OCI-LY1 (cell line): Measurements from ENCODE around the gene CCDC142.

Source experiments
- H2AFZ ChIP-seq: fragments of 200-600 bp; sonication (generic), shearing (Covaris generic); 2 replicates; pipeline ENCODE4 v1.6.0; 2014; ENCODE audit warnings: antibody characterized with exemption, mild to moderate bottlenecking, low read length
- H3F3A ChIP-seq: fragments of 200-600 bp; sonication (generic), shearing (Covaris generic); 2 replicates; pipeline ENCODE4 v1.6.0; 2014; ENCODE audit warnings: mild to moderate bottlenecking, antibody characterized with exemption, low read length, moderate library complexity; ENCODE audit not compliant: insufficient read depth
- H3K27ac ChIP-seq: fragments of 200-600 bp; sonication (generic); 2 replicates; pipeline ENCODE4 v1.5.1; 2014; ENCODE audit warnings: low read length, mixed run types, mild to moderate bottlenecking, low read depth; ENCODE audit not compliant: poor library complexity, severe bottlenecking
- H3K27me3 ChIP-seq: fragments of 200-600 bp; sonication (generic); 2 replicates; pipeline ENCODE4 v1.6.0; 2014; ENCODE audit warnings: antibody characterized with exemption, mild to moderate bottlenecking, low read length, moderate library complexity; ENCODE audit not compliant: insufficient read depth
- H3K36me3 ChIP-seq: fragments of 200-600 bp; sonication (generic); 2 replicates; pipeline ENCODE4 v1.6.1; 2014; ENCODE audit warnings: mild to moderate bottlenecking, antibody characterized with exemption, low read length, moderate library complexity, mixed read lengths; ENCODE audit not compliant: insufficient read depth
- H3K4me1 ChIP-seq: fragments of 200-600 bp; sonication (generic); 2 replicates; pipeline ENCODE4 v1.5.1; 2014; ENCODE audit warnings: mild to moderate bottlenecking, low read length, moderate library complexity; ENCODE audit not compliant: insufficient read depth, severe bottlenecking
- H3K4me2 ChIP-seq: fragments of 200-600 bp; sonication (generic), shearing (Covaris generic); 2 replicates; pipeline ENCODE4 v1.6.1; 2014; ENCODE audit warnings: low read length
- H3K4me3 ChIP-seq: fragments of 200-600 bp; sonication (generic); 2 replicates; pipeline ENCODE4 v1.5.1; 2014; ENCODE audit warnings: low read length, low read depth, mild to moderate bottlenecking, mixed read lengths; ENCODE audit not compliant: poor library complexity, severe bottlenecking
- H3K79me2 ChIP-seq: fragments of 200-600 bp; shearing (Covaris generic); 2 replicates; pipeline ENCODE4 v1.6.1; 2016; ENCODE audit warnings: mixed run types, low read length, mixed read lengths; ENCODE audit not compliant: insufficient read depth
- H3K9ac ChIP-seq: fragments of 200-600 bp; sonication (generic), shearing (Covaris generic); 2 replicates; pipeline ENCODE4 v1.6.1; 2014; ENCODE audit warnings: mild to moderate bottlenecking, low read length, mixed read lengths
- H3K9me2 ChIP-seq: fragments of 200-600 bp; sonication (generic), shearing (Covaris generic); 2 replicates; pipeline ENCODE4 v1.6.1; 2014; ENCODE audit warnings: low read depth, mild to moderate bottlenecking, low read length, mixed read lengths
- H3K9me3 ChIP-seq: fragments of 200-600 bp; shearing (Covaris generic); 2 replicates; pipeline ENCODE4 v1.6.1; 2014; ENCODE audit warnings: low read length, mixed read lengths
- H4K20me1 ChIP-seq: fragments of 200-600 bp; sonication (generic), shearing (Covaris generic); 2 replicates; pipeline ENCODE4 v1.6.0; 2016; ENCODE audit warnings: mild to moderate bottlenecking, low read length; ENCODE audit not compliant: insufficient read depth
- EZH2 ChIP-seq: fragments of 200-600 bp; sonication (generic), shearing (Covaris generic); IDR thresholded peaks from 2 replicates; pipeline ENCODE4 v1.8.0; 2017; ENCODE audit warnings: borderline replicate concordance, mixed run types, mild to moderate bottlenecking, antibody characterized with exemption, low read length, moderate library complexity, mixed read lengths
- TF ChIP-seq, protein P1 (sequence below): fragments of 200-600 bp; sonication (generic), shearing (Covaris generic); IDR thresholded peaks from 2 replicates; pipeline ENCODE4 v1.5.1; 2017; ENCODE audit warnings: mild to moderate bottlenecking, antibody characterized with exemption, low read length, moderate library complexity, mixed read lengths

CCDC142 gene

DNA sequence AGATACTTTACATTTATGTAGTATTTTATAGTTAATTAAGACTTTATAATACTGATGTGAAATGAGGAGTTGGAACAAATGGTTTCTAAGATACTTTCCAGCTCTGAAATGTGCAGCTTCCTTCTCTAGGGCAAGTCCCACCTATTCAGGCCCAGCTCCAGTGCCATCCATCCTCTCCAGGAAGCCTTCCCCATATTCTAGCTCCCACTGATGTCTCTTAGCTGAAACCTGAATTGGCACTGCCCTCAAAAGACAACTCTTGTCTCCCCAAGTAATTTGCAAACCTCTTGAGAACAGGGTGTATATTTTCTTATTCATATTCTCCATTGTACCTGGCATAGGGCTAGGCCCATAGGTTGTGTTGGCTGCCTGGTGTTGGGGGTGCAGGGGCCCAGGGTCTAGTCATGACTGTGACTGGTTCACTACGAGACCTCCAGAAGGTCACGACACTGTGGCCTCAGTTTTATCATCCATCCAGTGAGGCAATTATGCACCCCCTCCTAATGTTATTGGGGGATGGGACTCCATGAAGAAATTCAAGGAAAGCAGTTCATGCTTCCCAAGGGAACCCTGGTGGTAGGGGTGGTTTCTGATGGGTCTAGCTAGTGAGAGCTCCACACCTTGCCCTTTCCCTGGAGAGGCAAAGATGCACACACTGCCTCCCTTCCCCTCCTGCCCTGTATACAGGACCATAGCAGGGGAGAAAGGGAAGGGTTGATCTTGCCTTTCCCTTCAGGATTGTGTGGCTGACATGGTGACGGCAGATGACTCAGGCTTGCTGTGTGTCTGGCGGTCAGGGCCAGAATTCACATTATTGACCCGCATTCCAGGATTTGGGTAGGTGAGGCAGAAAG lies 58.4 kb downstream of the CCDC142 start:
- Histone ChIP-seq H3K79me2 (no peaks in the 10 kb centered on the region), H3K4me3 (no peak overlapping the region), H3K36me3 (no peaks in the 10 kb centered on the region), H3K9me2 (no peaks in the 10 kb centered on the region), H4K20me1 (no peaks in the 10 kb centered on the region), H3K27ac (no peak overlapping the region), H3K9me3 (no peaks in the 10 kb centered on the region), H2AFZ (no peak overlapping the region), H3F3A (no peaks in the 10 kb centered on the region), H3K4me1 (peaks cover 19% of the 10 kb centered on the region), H3K27me3 (no peaks in the 10 kb centered on the region), H3K9ac (no peak overlapping the region), H3K4me2 (no peak overlapping the region)
- no peak for TF ChIP-seq EZH2
- TF ChIP-seq, protein P1, sequence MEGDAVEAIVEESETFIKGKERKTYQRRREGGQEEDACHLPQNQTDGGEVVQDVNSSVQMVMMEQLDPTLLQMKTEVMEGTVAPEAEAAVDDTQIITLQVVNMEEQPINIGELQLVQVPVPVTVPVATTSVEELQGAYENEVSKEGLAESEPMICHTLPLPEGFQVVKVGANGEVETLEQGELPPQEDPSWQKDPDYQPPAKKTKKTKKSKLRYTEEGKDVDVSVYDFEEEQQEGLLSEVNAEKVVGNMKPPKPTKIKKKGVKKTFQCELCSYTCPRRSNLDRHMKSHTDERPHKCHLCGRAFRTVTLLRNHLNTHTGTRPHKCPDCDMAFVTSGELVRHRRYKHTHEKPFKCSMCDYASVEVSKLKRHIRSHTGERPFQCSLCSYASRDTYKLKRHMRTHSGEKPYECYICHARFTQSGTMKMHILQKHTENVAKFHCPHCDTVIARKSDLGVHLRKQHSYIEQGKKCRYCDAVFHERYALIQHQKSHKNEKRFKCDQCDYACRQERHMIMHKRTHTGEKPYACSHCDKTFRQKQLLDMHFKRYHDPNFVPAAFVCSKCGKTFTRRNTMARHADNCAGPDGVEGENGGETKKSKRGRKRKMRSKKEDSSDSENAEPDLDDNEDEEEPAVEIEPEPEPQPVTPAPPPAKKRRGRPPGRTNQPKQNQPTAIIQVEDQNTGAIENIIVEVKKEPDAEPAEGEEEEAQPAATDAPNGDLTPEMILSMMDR: no peak
